Measurements from ENCODE around the gene ZBTB17. TPM values are rescaled to one million over a fixed set of nuclear protein-coding genes. Genes with fewer than 3 reads are reported as not detected.
A peak's percentile ranks its signal among the peaks of the same experiment; 100 is the strongest.

ZBTB17 gene
- total and polyA plus RNA-seq, 10 of the 15 experiments (the other 5 are each of a cell fraction or from before 2014, with no cell fraction given) = 0.87 to 59.4 (median 38.7) TPM

- intact Hi-C loops (cut with micrococcal nuclease; ENCODE audit: unreplicated experiment) (no loop called here), in situ Hi-C loops (cut with MboI) (no loop called here)
- no peaks in the 10 kb centered on the region for H3K27me3 ChIP-seq (replicated peaks in 1 of 2; ENCODE audit: control insufficient read depth in 2 of 2, insufficient read depth in 2 of 2, low read length in 1 of 2)
- no peaks in the 10 kb centered on the region for H3K9me3 ChIP-seq (replicated peaks; ENCODE audit: control insufficient read depth, insufficient read depth, low read length)
- RAD21 ChIA-PET (ENCODE audit: unreplicated experiment) = interaction anchor here (0.8 kb wide), 1 partner anchor 217 kb away, joined by 3 read pairs; no protein-coding TSS in a partner anchor
- H3K4me2 ChIP-seq (ENCODE audit: control insufficient read depth, insufficient read depth) = peak overlapping the region; percentile 90
- peak overlapping the region; percentile 50; the same call in 1 of the 2 replicates for H3K9ac ChIP-seq (ENCODE audit: control insufficient read depth, insufficient read depth, low read length)
- TF ChIP-seq POLR2AphosphoS5 (IDR thresholded peaks at IDR 0.05; ENCODE audit: low read length) (no peak), MXI1 (IDR thresholded peaks at IDR 0.05; ENCODE audit: low read depth, low read length) (no peak), MAX (IDR thresholded peaks at IDR 0.05; ENCODE audit: low read depth, low read length) (no peak)
- H3K4me1 ChIP-seq (ENCODE audit: control insufficient read depth, insufficient read depth, low read length) = peaks cover 33% of the 10 kb centered on the region
- ATAC-seq (no peak), DNase-seq (ENCODE audit: low read depth, low spot score) (no peak), FAIRE-seq (no peak)
- H4K20me1 ChIP-seq (ENCODE audit: control insufficient read depth, insufficient read depth) = no peaks in the 10 kb centered on the region
- H2AFZ ChIP-seq (ENCODE audit: control insufficient read depth, low read depth, low read length) = peak overlapping the region; percentile 73; the same call in 1 of the 2 replicates
- BruUV-seq (replicated peaks) = no TSS peak
- H3K79me2 ChIP-seq (ENCODE audit: control insufficient read depth, insufficient read depth, low read length) = no peaks in the 10 kb centered on the region
- SMC1A ChIA-PET (ENCODE audit: uncharacterized antibody, unreplicated experiment) = interaction anchor here (0.8 to 4.3 kb wide), 7 partner anchors 21 to 218 kb away, joined by 3 to 17 read pairs (median 3); no protein-coding TSS in a partner anchor
- no peaks in the 10 kb centered on the region for H3K36me3 ChIP-seq (ENCODE audit: control insufficient read depth in 2 of 2, insufficient read depth in 2 of 2, low read length in 1 of 2)
- H3K27ac ChIP-seq (ENCODE audit: control insufficient read depth, insufficient read depth) = no peak overlapping the region; the same call in 1 of the 2 replicates
- H3K4me3 ChIP-seq = peak overlapping the region; percentile 63; the same call in 1 of the 2 replicates
- 78% methylated on average over 11 of the region's 11 CpGs for WGBS (ENCODE audit: insufficient coverage, insufficient replicate concordance, low lambda C conversion rate, missing lambda C conversion rate)
- CTCF ChIA-PET = interaction anchor here (0.6 to 7.5 kb wide), 7 partner anchors 20 to 220 kb away, joined by 3 to 81 read pairs (median 4); no protein-coding TSS in a partner anchor
- POLR2A ChIA-PET = interaction anchor here (1.0 to 1.6 kb wide), 2 partner anchors 37 to 46 kb away, joined by 3 to 4 read pairs; no protein-coding TSS in a partner anchor
Observed at GRCh38 chr1:16011936-16012589, 36.2 kb upstream of the ZBTB17 start.

GRCh38 chr1:16010837-16011236 lies 34.9 kb upstream of the ZBTB17 start:
- ATAC-seq (no peak), DNase-seq (ENCODE audit: low read depth, low spot score) (no peak), FAIRE-seq (no peak)
- Histone ChIP-seq H3K4me1 (ENCODE audit: control insufficient read depth, insufficient read depth, low read length) (peaks cover 38% of the 10 kb centered on the region), H3K9ac (ENCODE audit: control insufficient read depth, insufficient read depth, low read length) (no peak overlapping the region), H3K4me2 (ENCODE audit: control insufficient read depth, insufficient read depth) (no peak overlapping the region), H3K79me2 (ENCODE audit: control insufficient read depth, insufficient read depth, low read length) (no peaks in the 10 kb centered on the region), H3K27ac (ENCODE audit: control insufficient read depth, insufficient read depth) (no peak overlapping the region), H3K36me3 (ENCODE audit: control insufficient read depth in 2 of 2, insufficient read depth in 2 of 2, low read length in 1 of 2) (no peaks in the 10 kb centered on the region), H2AFZ (ENCODE audit: control insufficient read depth, low read depth, low read length) (no peak overlapping the region), H3K27me3 (replicated peaks in 1 of 2; ENCODE audit: control insufficient read depth in 2 of 2, insufficient read depth in 2 of 2, low read length in 1 of 2) (no peaks in the 10 kb centered on the region; a peak in 1 of 4 replicates), H3K4me3 (no peak overlapping the region), H3K9me3 (replicated peaks; ENCODE audit: control insufficient read depth, insufficient read depth, low read length) (no peaks in the 10 kb centered on the region), H4K20me1 (ENCODE audit: control insufficient read depth, insufficient read depth) (no peaks in the 10 kb centered on the region)
- in situ Hi-C loops (cut with MboI) (no loop called here), intact Hi-C loops (cut with micrococcal nuclease; ENCODE audit: unreplicated experiment) (no loop called here)
- WGBS (ENCODE audit: insufficient coverage, insufficient replicate concordance, low lambda C conversion rate, missing lambda C conversion rate) = 70% methylated on average over 3 of the region's 3 CpGs
- ChIA-PET RAD21 (ENCODE audit: unreplicated experiment) (interaction anchor here (1.5 to 4.2 kb wide), 4 partner anchors 21 to 215 kb away, joined by 4 to 26 read pairs (median 5); no protein-coding TSS in a partner anchor), CTCF (interaction anchor here (1.2 to 7.5 kb wide), 10 partner anchors 8 to 219 kb away, joined by 3 to 81 read pairs (median 6); partner anchors contain the start of genes CLCNKA and HSPB7), POLR2A (no interaction called here), SMC1A (ENCODE audit: uncharacterized antibody, unreplicated experiment) (interaction anchor here (0.6 to 6.5 kb wide), 12 partner anchors 13 to 216 kb away, joined by 3 to 57 read pairs (median 4); no protein-coding TSS in a partner anchor)
- BruUV-seq (replicated peaks) = no TSS peak
- TF ChIP-seq CBFB (IDR thresholded peaks at IDR 0.05; ENCODE audit: low read depth) (no peak), HCFC1 (IDR thresholded peaks at IDR 0.05; ENCODE audit: low read length) (no peak), IRF3 (IDR thresholded peaks at IDR 0.05) (no peak), KDM1A (IDR thresholded peaks at IDR 0.05; ENCODE audit: borderline replicate concordance) (no peak), BCLAF1 (IDR thresholded peaks at IDR 0.05) (no peak), ELK1 (IDR thresholded peaks at IDR 0.05; ENCODE audit: low read depth, low read length) (no peak), RBBP5 (conservative IDR thresholded peaks at IDR 0.05) (no peak)
